HEK293T (cell line): ENCODE results near the gene CEP63.

ENCODE experiments used
- FOXK2 ChIP-seq: fragments of 450-650 bp; IDR thresholded peaks from 2 replicates; pipeline ENCODE4 v1.6.1; 2016; ENCODE audit warnings: mild to moderate bottlenecking
- FOXM1 ChIP-seq: fragments of 450-650 bp; IDR thresholded peaks from 2 replicates; pipeline ENCODE4 v1.6.1; 2017; ENCODE audit warnings: mild to moderate bottlenecking, borderline replicate concordance
- SP1 ChIP-seq: fragments of 450-650 bp; IDR thresholded peaks from 2 replicates; pipeline ENCODE4 v1.6.1; 2017
- TARDBP ChIP-seq: fragments of 450-650 bp; IDR thresholded peaks from 2 replicates; pipeline ENCODE4 v1.6.1; 2016
- ZNF384 ChIP-seq: fragments of 450-650 bp; IDR thresholded peaks from 2 replicates; pipeline ENCODE4 v1.6.1; 2016

DNA sequence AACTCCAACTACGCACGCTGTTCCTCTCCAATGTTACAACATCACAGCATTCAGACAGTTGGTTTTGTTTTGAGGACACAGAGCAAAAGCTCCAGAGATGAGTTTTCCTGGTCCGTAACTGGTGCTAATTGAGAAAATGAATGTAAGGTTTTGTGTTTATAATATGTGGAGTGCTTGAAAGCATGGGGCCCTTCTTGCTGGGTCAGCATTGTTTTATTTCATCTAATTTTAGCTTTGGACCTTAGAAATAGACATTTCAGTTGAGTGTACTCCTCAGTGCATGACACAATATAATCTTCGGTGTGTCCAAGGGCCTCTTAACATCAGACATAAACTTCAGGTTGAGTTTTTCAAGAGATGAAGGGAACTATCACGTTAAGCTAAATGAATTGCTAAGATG, 37.2 kb upstream of the CEP63 start:
- no peak for TF ChIP-seq SP1
- TF ChIP-seq ZNF384: no peak
- no peak for TF ChIP-seq TARDBP
- TF ChIP-seq FOXK2: no peak
- no peak for TF ChIP-seq FOXM1
